Psoas muscle (tissue), 8 donors: ENCODE results near the gene KIF13A. TPM values are rescaled to one million over a fixed set of nuclear protein-coding genes. Genes with fewer than 3 reads are reported as not detected.

ENCODE experiments used
- ATAC-seq, 4 donors: fragments of 200-7000 bp; cut with Tn5 transposase; one replicate each; pipeline ENCODE4 v1.9.1; 2020; ENCODE audit warnings: moderate library complexity in 3 of 4, mild to moderate bottlenecking in 2 of 4
- DNase-seq, 2 donors: peaks; one replicate each; pipeline ENCODE4 v3.0.0-alpha.2; 2020
- H3K27ac ChIP-seq: fragments of 200-600 bp; one replicate; pipeline ENCODE4 v1.8.0; 2022
- H3K27me3 ChIP-seq, 3 donors: fragments of 200-600 bp in 1 of 3; one replicate each; pipeline versions ENCODE4 v1.6.1 to v1.8.0; 2013 to 2022; ENCODE audit warnings: low read length in 2 of 3, mild to moderate bottlenecking in 2 of 3, moderate library complexity in 1 of 3; ENCODE audit not compliant: insufficient read depth in 3 of 3
- H3K36me3 ChIP-seq, 2 donors: fragments of 200-600 bp in 1 of 2; one replicate each; pipeline versions ENCODE4 v1.6.1 to v1.8.0; 2013 to 2022; ENCODE audit warnings: low read depth in 1 of 2, mild to moderate bottlenecking in 1 of 2, moderate library complexity in 1 of 2; ENCODE audit not compliant: insufficient read depth in 1 of 2
- H3K4me1 ChIP-seq: fragments of 200-600 bp; one replicate; pipeline ENCODE4 v1.8.0; 2022
- H3K4me3 ChIP-seq: fragments of 200-600 bp; one replicate; pipeline ENCODE4 v1.8.0; 2022; ENCODE audit warnings: mild to moderate bottlenecking
- H3K9me3 ChIP-seq: fragments of 200-600 bp; one replicate; pipeline ENCODE4 v1.8.0; 2022
- CTCF ChIP-seq: fragments of 200-600 bp; IDR thresholded peaks from one replicate; pipeline ENCODE4 v1.8.0; 2022; ENCODE audit warnings: antibody characterized with exemption
- WGBS, 3 donors: extraction: QIAGEN DNeasy Blood & Tissue Kit; methylation state at CpG; one replicate each; pipeline versions ENCODE4 v1.1.6 to v1.1.7; 2013; 5-methylcytosine and 5-hydroxymethylcytosine counted together
- intact Hi-C, 2 donors: fragments of 100-400 bp; cut with DNase I; formaldehyde crosslinking; loops; one replicate each; pipeline versions ENCODE4 v1.11.0 to v1.14.2; 2022
- polyA plus RNA-seq, 3 donors: library from polyadenylated mRNA; stranded (reverse); fragments of 200-250 nt; gene quantifications; one replicate each; pipeline ENCODE4 v1.2.3, GENCODE V29; 2013
- total RNA-seq, 4 donors: library from RNA; stranded (reverse); fragmentation: NEBNext Ultra II Directional in 2 of 4; extraction: Animal tissue kit (Norgen Biotek cat#: 25700) in 2 of 4; gene quantifications; one replicate each; pipeline versions ENCODE4 v1.2.1 to v1.2.4, GENCODE V29; 2021 to 2023
- donor health status: healthy with polysubstance abuse.
- donor health status: DM: no; HTN: no; CAD: no; lungs with moderate emphysema.
- donor health status: Bipolar disorder and iron deficiency.
- donor health status: healthy.
- donor health status: DM: yes; HTN: yes; CAD: no.
- donor health status: DM: no; HTN: no; CAD: no.
- donor health status: DM: no; HTN: no; CAD: no.
- donor health status: DM: yes; HTN: yes; CAD: no.

KIF13A gene
- total and polyA plus RNA-seq, 7 donors = 17.0 to 80.2 (median 70.4) TPM

- no peaks in the 10 kb centered on the region for H3K27me3 ChIP-seq
- peaks cover 86% of the 10 kb centered on the region for H3K4me1 ChIP-seq
- TF ChIP-seq CTCF = no peak
- intact Hi-C loops = loop anchor here in 1 of 2 donors (5.0 kb wide), 2 partner anchors 35 to 55 kb away; partner anchors contain the start of gene KIF13A
- no peaks in the 10 kb centered on the region for H3K9me3 ChIP-seq
- ATAC-seq (peak; percentile 71 to 94 (median 86)), DNase-seq (peak in 1 of 2 donors; percentile 41)
- WGBS, 3 donors = 6 to 12% (median 10%) methylated on average over 5 of the region's 5 CpGs
- no peaks in the 10 kb centered on the region for H3K36me3 ChIP-seq
- H3K27ac ChIP-seq = peak overlapping the region; percentile 76
- H3K4me3 ChIP-seq = no peak overlapping the region
Measured at GRCh38 chr6:17932330-17932852, 55.0 kb downstream of the KIF13A start.

GRCh38 chr6:17931227-17931626, 56.2 kb downstream of the KIF13A start:
- intact Hi-C loops = loop anchor here in 1 of 2 donors (5.0 kb wide), 2 partner anchors 36 to 56 kb away; partner anchors contain the start of gene KIF13A
- ATAC-seq = no peak
- TF ChIP-seq CTCF = no peak

GRCh38 chr6:17930321-17930993, 57.0 kb downstream of the KIF13A start:
- no peaks in the 10 kb centered on the region for H3K36me3 ChIP-seq
- WGBS, 3 donors = 43 to 58% (median 46%) methylated on average over 5 of the region's 5 CpGs
- no peaks in the 10 kb centered on the region for H3K27me3 ChIP-seq
- no peaks in the 10 kb centered on the region for H3K9me3 ChIP-seq
- DNase-seq = no peak
- intact Hi-C loops = loop anchor here in 1 of 2 donors (5.0 kb wide), 2 partner anchors 37 to 57 kb away; partner anchors contain the start of gene KIF13A
- peak in 3 of 4 donors; percentile 23 to 44 (median 25) for ATAC-seq
- peaks cover 83% of the 10 kb centered on the region for H3K4me1 ChIP-seq
- H3K4me3 ChIP-seq = no peak overlapping the region
- H3K27ac ChIP-seq = peak overlapping the region; percentile 76
- TF ChIP-seq CTCF = no peak

More at GRCh38 chr6:17931227-17931626, 56.2 kb downstream of the KIF13A start:
- Histone ChIP-seq H3K27ac (peak overlapping the region; percentile 76), H3K9me3 (no peaks in the 10 kb centered on the region), H3K36me3 (no peaks in the 10 kb centered on the region), H3K27me3 (no peaks in the 10 kb centered on the region), H3K4me1 (peaks cover 83% of the 10 kb centered on the region), H3K4me3 (no peak overlapping the region)
- no peak for DNase-seq

- Histone ChIP-seq H3K27me3 (no peaks in the 10 kb centered on the region), H3K4me1 (peaks cover 86% of the 10 kb centered on the region), H3K4me3 (no peak overlapping the region), H3K36me3 (no peaks in the 10 kb centered on the region), H3K9me3 (no peaks in the 10 kb centered on the region), H3K27ac (peak overlapping the region; percentile 76)
- WGBS, 3 donors = 70 to 79% (median 70%) methylated on average over 5 of the region's 5 CpGs
- intact Hi-C loops = no loop called here
- no peak for TF ChIP-seq CTCF
- DNase-seq = no peak
- no peak for ATAC-seq
Measured at GRCh38 chr6:17928514-17929430, 58.7 kb downstream of the KIF13A start.
